Hepatocyte (in vitro differentiated cells): Measurements from ENCODE around the gene MAP3K20. TPM values are rescaled to one million over a fixed set of nuclear protein-coding genes. Genes with fewer than 3 reads are reported as not detected.

Experiments used
- DNase-seq: peaks from one replicate; pipeline ENCODE4 v3.0.0-alpha.2; 2016; ENCODE audit warnings: low spot score
- H2AFZ ChIP-seq: fragments of 200-600 bp; sonication (generic); 2 replicates; pipeline ENCODE4 v1.6.0; 2016; ENCODE audit warnings: antibody characterized with exemption, mild to moderate bottlenecking
- H3K27ac ChIP-seq: fragments of 200-600 bp; sonication (generic); 2 replicates; pipeline ENCODE4 v1.5.1; 2016; ENCODE audit warnings: mild to moderate bottlenecking
- H3K27me3 ChIP-seq: fragments of 200-600 bp; sonication (generic); 2 replicates; pipeline ENCODE4 v1.6.1; 2016
- H3K36me3 ChIP-seq: fragments of 200-600 bp; sonication (generic); replicated peaks from 2 replicates; pipeline ENCODE4 v1.5.1; 2016; ENCODE audit warnings: low read depth; ENCODE audit not compliant: insufficient read depth
- H3K4me1 ChIP-seq: fragments of 200-600 bp; sonication (generic); 2 replicates; pipeline ENCODE4 v1.5.1; 2016; ENCODE audit warnings: mild to moderate bottlenecking, moderate library complexity; ENCODE audit not compliant: insufficient read depth
- H3K4me2 ChIP-seq: fragments of 200-600 bp; sonication (generic); 2 replicates; pipeline ENCODE4 v1.6.0; 2016
- H3K4me3 ChIP-seq: fragments of 200-600 bp; sonication (generic); 2 replicates; pipeline ENCODE4 v1.5.1; 2016; ENCODE audit warnings: mild to moderate bottlenecking
- H3K79me2 ChIP-seq: fragments of 200-600 bp; sonication (generic); 2 replicates; pipeline ENCODE4 v1.6.0; 2017; ENCODE audit warnings: mild to moderate bottlenecking
- H3K9me2 ChIP-seq: fragments of 200-600 bp; sonication (generic); replicated peaks from 2 replicates; pipeline ENCODE4 v1.6.0; 2017; ENCODE audit warnings: mild to moderate bottlenecking; ENCODE audit not compliant: insufficient read depth
- H3K9me3 ChIP-seq: fragments of 200-600 bp; sonication (generic); 2 replicates; pipeline ENCODE4 v1.5.1; 2016; ENCODE audit warnings: low read depth, mild to moderate bottlenecking
- H4K20me1 ChIP-seq: fragments of 200-600 bp; sonication (generic); 2 replicates; pipeline ENCODE4 v1.6.0; 2016; ENCODE audit warnings: mild to moderate bottlenecking; ENCODE audit not compliant: insufficient read depth, poor library complexity, severe bottlenecking
- EZH2 ChIP-seq: fragments of 200-600 bp; sonication (generic); IDR thresholded peaks from 2 replicates; pipeline ENCODE4 v1.6.1; 2016; ENCODE audit warnings: antibody characterized with exemption, mild to moderate bottlenecking, borderline replicate concordance
- EZH2phosphoT487 ChIP-seq: fragments of 200-600 bp; sonication (generic); IDR thresholded peaks from one replicate; pipeline ENCODE4 v1.6.1; 2018; ENCODE audit warnings: antibody characterized with exemption, mild to moderate bottlenecking, low read depth, moderate library complexity; ENCODE audit not compliant: unreplicated experiment, severe bottlenecking
- WGBS: methylation state at CpG from one replicate; pipeline ENCODE4 v1.1.6; 2016; ENCODE audit warnings: low lambda C conversion rate; ENCODE audit errors: missing lambda C conversion rate; 5-methylcytosine and 5-hydroxymethylcytosine counted together
- polyA plus RNA-seq: library from polyadenylated mRNA; unstranded; fragments of >200 nt; fragmentation: Nextera tagmentation; extraction: Ambion mirVana; gene quantifications from 2 replicates; pipeline ENCODE4 v1.2.1, GENCODE V29; 2016
- total RNA-seq: library from RNA; depleted of rRNA; stranded (reverse); fragments of >200 nt; gene quantifications from 2 replicates; pipeline ENCODE4 v1.2.3, GENCODE V29; 2014
- TF ChIP-seq, protein P1 (sequence below): fragments of 200-600 bp; sonication (generic); IDR thresholded peaks from 2 replicates; pipeline ENCODE4 v1.5.1; 2016; ENCODE audit warnings: antibody characterized with exemption, mild to moderate bottlenecking; ENCODE audit not compliant: poor library complexity

MAP3K20 gene
- total and polyA plus RNA-seq, 2 experiments from 2014 or later, result 16.5 to 23.3 TPM

DNA sequence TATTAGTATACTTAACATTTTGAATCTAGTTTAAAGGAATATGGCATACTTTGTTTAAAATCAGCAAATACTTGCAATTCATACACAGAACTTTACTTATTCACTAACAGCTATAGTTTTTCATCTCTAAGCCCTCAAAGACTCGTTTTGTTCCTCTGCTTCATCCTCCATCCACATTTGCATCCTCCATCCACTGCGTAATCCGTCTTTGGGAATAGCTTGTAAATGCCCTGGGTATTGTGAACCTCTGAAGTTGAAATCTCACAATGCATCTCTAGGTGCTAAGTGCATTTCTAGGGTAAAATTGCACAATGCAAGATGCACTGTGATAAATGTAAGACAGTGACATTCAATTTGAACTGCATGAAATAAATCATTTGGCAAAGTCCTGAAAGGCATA, 163.2 kb downstream of the MAP3K20 start:
- Histone ChIP-seq H3K27ac (no peak overlapping the region), H2AFZ (no peak overlapping the region), H3K27me3 (no peaks in the 10 kb centered on the region), H3K9me2 (no peaks in the 10 kb centered on the region), H4K20me1 (no peaks in the 10 kb centered on the region), H3K4me1 (no peaks in the 10 kb centered on the region), H3K79me2 (no peaks in the 10 kb centered on the region), H3K36me3 (no peaks in the 10 kb centered on the region), H3K4me2 (no peak overlapping the region), H3K4me3 (no peak overlapping the region), H3K9me3 (no peaks in the 10 kb centered on the region)
- TF ChIP-seq, protein P1, sequence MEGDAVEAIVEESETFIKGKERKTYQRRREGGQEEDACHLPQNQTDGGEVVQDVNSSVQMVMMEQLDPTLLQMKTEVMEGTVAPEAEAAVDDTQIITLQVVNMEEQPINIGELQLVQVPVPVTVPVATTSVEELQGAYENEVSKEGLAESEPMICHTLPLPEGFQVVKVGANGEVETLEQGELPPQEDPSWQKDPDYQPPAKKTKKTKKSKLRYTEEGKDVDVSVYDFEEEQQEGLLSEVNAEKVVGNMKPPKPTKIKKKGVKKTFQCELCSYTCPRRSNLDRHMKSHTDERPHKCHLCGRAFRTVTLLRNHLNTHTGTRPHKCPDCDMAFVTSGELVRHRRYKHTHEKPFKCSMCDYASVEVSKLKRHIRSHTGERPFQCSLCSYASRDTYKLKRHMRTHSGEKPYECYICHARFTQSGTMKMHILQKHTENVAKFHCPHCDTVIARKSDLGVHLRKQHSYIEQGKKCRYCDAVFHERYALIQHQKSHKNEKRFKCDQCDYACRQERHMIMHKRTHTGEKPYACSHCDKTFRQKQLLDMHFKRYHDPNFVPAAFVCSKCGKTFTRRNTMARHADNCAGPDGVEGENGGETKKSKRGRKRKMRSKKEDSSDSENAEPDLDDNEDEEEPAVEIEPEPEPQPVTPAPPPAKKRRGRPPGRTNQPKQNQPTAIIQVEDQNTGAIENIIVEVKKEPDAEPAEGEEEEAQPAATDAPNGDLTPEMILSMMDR, result no peak
- TF ChIP-seq EZH2, result no peak
- TF ChIP-seq EZH2phosphoT487, result no peak
- 94% methylated on average over 3 of the region's 3 CpGs for WGBS
- no peak for DNase-seq

DNA sequence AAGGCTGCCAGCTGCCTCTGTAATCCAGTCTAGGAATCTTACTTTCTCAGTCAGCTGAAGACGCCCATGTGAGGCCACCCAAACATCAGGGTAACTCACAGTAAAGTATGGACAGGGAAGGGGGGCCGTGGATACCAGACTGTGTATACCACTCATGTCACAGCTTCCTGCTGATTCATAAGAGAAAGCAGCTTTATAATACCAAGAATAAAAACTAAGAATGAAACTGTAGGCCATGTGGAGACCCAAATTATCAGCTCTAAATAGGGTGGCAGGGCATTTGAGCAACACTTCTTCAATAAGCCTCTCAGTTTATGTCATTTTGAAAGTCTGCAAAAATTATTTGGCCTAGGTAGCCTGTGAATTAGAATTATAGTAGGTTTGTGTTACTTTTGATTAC, 164.0 kb downstream of the MAP3K20 start:
- H3K79me2 ChIP-seq, result no peaks in the 10 kb centered on the region
- H3K4me3 ChIP-seq, result no peak overlapping the region
- H3K4me1 ChIP-seq, result no peaks in the 10 kb centered on the region
- WGBS, result 70% methylated on average over 2 of the region's 2 CpGs
- H3K9me2 ChIP-seq, result no peaks in the 10 kb centered on the region
- no peaks in the 10 kb centered on the region for H4K20me1 ChIP-seq
- H3K36me3 ChIP-seq, result no peaks in the 10 kb centered on the region
- H3K27ac ChIP-seq, result no peak overlapping the region
- TF ChIP-seq, protein P1, result no peak
- no peak for TF ChIP-seq EZH2phosphoT487
- no peak for TF ChIP-seq EZH2
- H3K9me3 ChIP-seq, result no peaks in the 10 kb centered on the region
- no peak for DNase-seq
- H2AFZ ChIP-seq, result no peak overlapping the region
- no peaks in the 10 kb centered on the region for H3K27me3 ChIP-seq
- H3K4me2 ChIP-seq, result no peak overlapping the region

DNA sequence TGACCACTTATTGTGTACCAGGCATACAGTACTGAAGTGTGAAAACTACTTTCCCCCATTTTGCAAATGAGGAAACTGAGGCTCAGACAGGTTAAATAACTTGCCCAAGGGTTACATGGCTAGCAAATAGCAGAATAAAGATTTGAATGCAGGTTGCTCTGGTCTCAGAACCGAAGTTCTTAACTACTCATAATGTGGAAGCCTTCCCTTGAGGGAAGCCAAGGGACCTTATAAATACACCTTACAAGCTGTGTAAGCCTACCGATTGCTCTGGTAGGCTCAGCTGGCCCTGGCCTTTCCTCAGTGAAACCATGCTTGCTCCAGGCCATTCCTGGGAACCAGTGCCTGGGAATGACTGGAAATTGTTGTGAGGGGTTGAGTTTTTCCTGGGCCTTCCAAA, 164.4 kb downstream of the MAP3K20 start:
- Histone ChIP-seq H3K9me3 (no peaks in the 10 kb centered on the region), H3K4me3 (no peak overlapping the region), H3K4me2 (no peak overlapping the region), H4K20me1 (no peaks in the 10 kb centered on the region), H3K9me2 (no peaks in the 10 kb centered on the region), H3K79me2 (no peaks in the 10 kb centered on the region), H3K4me1 (no peaks in the 10 kb centered on the region), H3K27me3 (no peaks in the 10 kb centered on the region), H2AFZ (no peak overlapping the region), H3K36me3 (no peaks in the 10 kb centered on the region), H3K27ac (no peak overlapping the region)
- no peak for DNase-seq
- 97% methylated on average over 2 of the region's 2 CpGs for WGBS
- TF ChIP-seq, protein P1, result no peak
- TF ChIP-seq EZH2phosphoT487 (no peak), EZH2 (no peak)

DNA sequence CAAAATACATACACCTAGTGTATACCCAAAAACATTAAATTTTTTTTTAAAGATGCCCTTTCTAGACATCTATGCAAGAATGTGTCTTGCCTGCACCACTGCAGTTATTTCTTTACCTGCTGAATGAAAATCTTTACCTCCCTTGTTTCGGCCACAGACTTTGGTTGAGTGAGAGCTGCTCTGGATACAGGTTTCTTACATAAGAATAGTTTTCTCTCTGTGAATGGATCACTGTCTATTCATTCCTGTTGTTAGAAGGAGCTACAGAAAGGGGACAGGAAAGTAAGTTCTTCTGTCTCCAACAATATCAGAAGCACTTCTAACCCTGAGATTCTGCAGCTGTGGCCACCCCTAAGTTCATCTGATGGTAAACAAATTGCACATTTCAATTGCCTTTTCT, 166.0 kb downstream of the MAP3K20 start:
- no peaks in the 10 kb centered on the region for H4K20me1 ChIP-seq
- H3K4me3 ChIP-seq, result no peak overlapping the region
- no peak overlapping the region for H3K4me2 ChIP-seq
- H3K36me3 ChIP-seq, result no peaks in the 10 kb centered on the region
- TF ChIP-seq, protein P1, result no peak
- TF ChIP-seq EZH2 (no peak), EZH2phosphoT487 (no peak)
- H3K9me3 ChIP-seq, result no peaks in the 10 kb centered on the region
- DNase-seq, result no peak
- no peaks in the 10 kb centered on the region for H3K9me2 ChIP-seq
- H3K4me1 ChIP-seq, result no peaks in the 10 kb centered on the region
- H2AFZ ChIP-seq, result no peak overlapping the region
- no peaks in the 10 kb centered on the region for H3K79me2 ChIP-seq
- no peaks in the 10 kb centered on the region for H3K27me3 ChIP-seq
- 100% methylated on average over 1 of the region's 1 CpG for WGBS
- H3K27ac ChIP-seq, result no peak overlapping the region
